ENCODE measurements around the gene CDH7.

CDH7 gene

DNA sequence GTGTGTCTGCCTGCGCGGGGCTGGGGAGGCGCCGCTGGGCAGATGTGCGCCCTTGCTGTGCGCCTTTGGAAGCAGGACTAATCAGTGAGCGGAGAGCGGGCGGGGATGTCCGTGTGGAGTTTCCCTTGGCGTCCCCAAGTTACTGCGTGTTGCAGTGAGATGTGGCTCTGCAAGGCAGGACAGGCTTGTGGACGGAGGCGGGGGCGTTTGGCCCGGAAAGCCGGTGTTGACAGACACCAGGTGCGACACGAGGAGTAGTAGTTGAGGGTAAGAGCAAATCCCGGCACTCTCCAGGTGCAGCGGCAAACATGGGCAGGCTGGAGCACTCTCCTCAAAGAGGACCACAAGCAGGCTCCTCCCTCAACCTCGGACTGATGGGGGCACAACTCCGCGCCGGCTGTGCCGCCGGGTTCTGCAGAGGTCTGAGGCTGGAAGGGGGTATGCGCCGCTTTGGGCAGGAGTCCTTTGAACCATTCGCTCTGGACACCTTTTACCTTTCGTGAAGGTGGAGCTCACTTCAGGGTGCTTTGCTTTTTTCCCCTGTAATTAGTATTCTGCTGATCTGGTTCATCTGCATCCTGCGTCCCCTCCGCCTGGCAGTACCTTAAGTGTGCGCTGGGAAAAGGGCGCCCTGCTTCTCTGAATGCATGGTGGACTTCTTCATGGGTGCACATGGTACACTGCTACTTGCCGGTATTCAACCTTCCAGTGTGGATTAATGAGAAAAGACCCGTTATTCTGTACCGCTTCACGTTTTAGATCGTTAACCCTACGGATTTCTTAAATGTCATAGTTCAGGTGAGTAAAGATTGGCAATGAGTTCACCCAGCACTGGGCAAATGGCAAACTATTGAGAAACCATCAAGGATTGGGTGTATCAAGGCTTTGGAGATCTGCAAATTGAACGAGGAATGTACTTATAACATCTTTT lies 608 bp downstream of the CDH7 start:
- no peaks in the 10 kb centered on the region for H3K9me3 ChIP-seq (replicated peaks in 1 of 2; ENCODE audit: control insufficient read depth in 2 of 2, insufficient read depth in 1 of 2, low read depth in 1 of 2, low read length in 2 of 2)
- H3K36me3 ChIP-seq (replicated peaks in 1 of 2; ENCODE audit: control insufficient read depth in 2 of 2, insufficient read depth in 2 of 2, low read length in 2 of 2) = no peaks in the 10 kb centered on the region
- peak overlapping the region; percentile 49 for H3K23ac ChIP-seq (ENCODE audit: low read depth, low read length, poor library complexity)
- H4K91ac ChIP-seq (ENCODE audit: low read depth, low read length, poor library complexity) = no peak overlapping the region
- H2AFZ ChIP-seq (ENCODE audit: low read length) = peak overlapping the region; percentile 98
- peak overlapping the region; percentile 49 for H3K14ac ChIP-seq (ENCODE audit: low read length)
- no CpG with 5 or more reads among the region's 42 CpGs for WGBS, 2 donors (ENCODE audit: extremely low coverage in 2 of 2, insufficient read length in 2 of 2, insufficient replicate concordance in 1 of 2)
- H3K79me1 ChIP-seq (ENCODE audit: low read depth, low read length) = peaks cover 2% of the 10 kb centered on the region
- peak overlapping the region; percentile 97 for H3K18ac ChIP-seq (ENCODE audit: low read length)
- peak overlapping the region; percentile 89 for H3K9ac ChIP-seq (ENCODE audit: low read depth, low read length, poor library complexity)
- DNase-seq (ENCODE audit: low spot score) = peak; percentile 42
- H3K4me1 ChIP-seq (ENCODE audit: control insufficient read depth in 2 of 2, insufficient read depth in 1 of 2, low read depth in 1 of 2, low read length in 2 of 2) = peaks cover 9 to 21% of the 10 kb centered on the region in 2 donors
- H2BK12ac ChIP-seq (ENCODE audit: low read length) = no peak overlapping the region
- peak overlapping the region; percentile 98 for H3K4me2 ChIP-seq (ENCODE audit: insufficient read depth, low read length, poor library complexity, severe bottlenecking)
- H3K27ac ChIP-seq (replicated peaks; ENCODE audit: low read length) = no peak overlapping the region
- H3K4me3 ChIP-seq (ENCODE audit: low read length in 2 of 2) = peak overlapping the region; percentile 71 to 92
- no peak overlapping the region for H4K8ac ChIP-seq (ENCODE audit: low read depth, low read length)
- H2BK120ac ChIP-seq (ENCODE audit: low read depth, low read length) = no peak overlapping the region
- peaks cover 0 to 10% (median 0%) of the 10 kb centered on the region in 3 experiments for H3K27me3 ChIP-seq (ENCODE audit: control insufficient read depth in 3 of 3, insufficient read depth in 3 of 3, low read depth in 1 of 3, low read length in 3 of 3)
- H2AK5ac ChIP-seq (ENCODE audit: low read depth, low read length) = no peak overlapping the region
- peak overlapping the region; percentile 4 for H2BK15ac ChIP-seq (ENCODE audit: low read length)
- H2BK5ac ChIP-seq (ENCODE audit: low read length) = no peak overlapping the region
- no peak overlapping the region for H3K4ac ChIP-seq (ENCODE audit: low read length)

DNA sequence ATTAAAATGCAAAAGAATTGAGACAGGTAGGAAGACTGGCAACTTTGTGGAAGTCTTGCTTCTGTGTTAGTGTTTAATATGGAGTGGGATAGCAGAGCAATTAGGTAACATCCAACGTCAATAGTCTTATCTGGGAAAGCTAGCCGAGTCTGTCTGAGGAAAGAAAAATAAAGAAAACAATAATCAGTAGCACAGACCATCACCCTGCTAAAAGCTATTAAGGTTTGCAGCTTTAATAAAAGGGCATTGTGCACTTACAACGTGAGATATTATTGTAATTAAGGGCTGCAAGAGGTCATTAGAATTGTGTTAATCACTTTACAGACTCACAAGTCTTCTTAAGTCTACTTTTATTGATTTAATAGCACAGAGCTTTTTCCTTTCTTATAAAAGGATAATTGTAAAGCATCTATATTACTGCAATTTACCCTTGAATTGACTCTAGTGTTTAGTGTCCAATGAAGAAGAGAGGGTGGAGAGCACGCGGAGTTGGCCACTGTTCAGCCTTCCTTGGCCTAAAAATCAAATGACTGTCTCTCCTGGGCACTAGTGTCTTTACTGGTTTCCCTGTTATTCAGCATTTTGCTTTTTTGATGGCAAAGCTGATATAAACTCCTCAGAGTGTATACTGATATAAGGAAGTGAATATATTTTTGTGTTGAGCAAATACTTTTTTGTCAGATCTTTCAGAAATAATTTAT lies 2.0 kb downstream of the CDH7 start:
- no peak overlapping the region for H2BK120ac ChIP-seq (ENCODE audit: low read depth, low read length)
- H3K9ac ChIP-seq (ENCODE audit: low read depth, low read length, poor library complexity) = no peak overlapping the region
- H3K79me1 ChIP-seq (ENCODE audit: low read depth, low read length) = peaks cover 2% of the 10 kb centered on the region
- H3K27ac ChIP-seq (replicated peaks; ENCODE audit: low read length) = no peak overlapping the region
- H3K23ac ChIP-seq (ENCODE audit: low read depth, low read length, poor library complexity) = no peak overlapping the region
- no peak overlapping the region for H4K8ac ChIP-seq (ENCODE audit: low read depth, low read length)
- H4K91ac ChIP-seq (ENCODE audit: low read depth, low read length, poor library complexity) = no peak overlapping the region
- no peak overlapping the region for H2AK5ac ChIP-seq (ENCODE audit: low read depth, low read length)
- peaks cover 9 to 21% of the 10 kb centered on the region in 2 donors for H3K4me1 ChIP-seq (ENCODE audit: control insufficient read depth in 2 of 2, insufficient read depth in 1 of 2, low read depth in 1 of 2, low read length in 2 of 2)
- H3K9me3 ChIP-seq (replicated peaks in 1 of 2; ENCODE audit: control insufficient read depth in 2 of 2, insufficient read depth in 1 of 2, low read depth in 1 of 2, low read length in 2 of 2) = no peaks in the 10 kb centered on the region
- H3K4me2 ChIP-seq (ENCODE audit: insufficient read depth, low read length, poor library complexity, severe bottlenecking) = no peak overlapping the region
- no peak overlapping the region for H3K4me3 ChIP-seq (ENCODE audit: low read length in 2 of 2)
- no peaks in the 10 kb centered on the region for H3K36me3 ChIP-seq (replicated peaks in 1 of 2; ENCODE audit: control insufficient read depth in 2 of 2, insufficient read depth in 2 of 2, low read length in 2 of 2)
- H2BK5ac ChIP-seq (ENCODE audit: low read length) = no peak overlapping the region
- H3K14ac ChIP-seq (ENCODE audit: low read length) = no peak overlapping the region
- no peak overlapping the region for H2BK15ac ChIP-seq (ENCODE audit: low read length)
- no CpG with 5 or more reads among the region's 5 CpGs for WGBS, 2 donors (ENCODE audit: extremely low coverage in 2 of 2, insufficient read length in 2 of 2, insufficient replicate concordance in 1 of 2)
- no peak overlapping the region for H3K4ac ChIP-seq (ENCODE audit: low read length)
- H3K27me3 ChIP-seq (ENCODE audit: control insufficient read depth in 3 of 3, insufficient read depth in 3 of 3, low read depth in 1 of 3, low read length in 3 of 3) = peaks cover 0 to 10% (median 0%) of the 10 kb centered on the region in 3 experiments
- DNase-seq (ENCODE audit: low spot score) = no peak
- no peak overlapping the region for H2BK12ac ChIP-seq (ENCODE audit: low read length)
- no peak overlapping the region for H2AFZ ChIP-seq (ENCODE audit: low read length)
- no peak overlapping the region for H3K18ac ChIP-seq (ENCODE audit: low read length)

DNA sequence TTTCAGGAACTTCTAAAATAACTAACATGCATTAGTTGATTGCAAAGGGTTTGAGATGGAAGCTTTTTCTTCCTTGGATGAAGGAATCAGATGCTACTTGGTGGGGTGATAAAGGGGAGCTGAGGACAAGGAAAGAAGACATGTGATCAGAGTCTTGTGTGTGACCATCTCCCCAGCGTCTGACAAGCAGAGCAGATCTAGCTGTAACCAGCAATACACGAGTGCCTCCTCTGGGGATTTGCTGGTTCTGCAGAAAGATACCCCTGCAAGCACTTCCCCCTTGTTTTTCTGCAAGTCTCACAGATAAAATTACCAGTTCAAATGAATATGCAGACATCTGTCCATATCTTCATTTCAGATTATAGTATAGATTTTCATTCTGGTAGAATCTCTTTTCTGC lies 2.7 kb downstream of the CDH7 start:
- no peak overlapping the region for H2BK120ac ChIP-seq (ENCODE audit: low read depth, low read length)
- H3K27me3 ChIP-seq (ENCODE audit: control insufficient read depth in 3 of 3, insufficient read depth in 3 of 3, low read depth in 1 of 3, low read length in 3 of 3) = peaks cover 0 to 10% (median 0%) of the 10 kb centered on the region in 3 experiments
- no peak overlapping the region for H2BK15ac ChIP-seq (ENCODE audit: low read length)
- no peak overlapping the region for H4K91ac ChIP-seq (ENCODE audit: low read depth, low read length, poor library complexity)
- no CpG with 5 or more reads among the region's 2 CpGs for WGBS, 2 donors (ENCODE audit: extremely low coverage in 2 of 2, insufficient read length in 2 of 2, insufficient replicate concordance in 1 of 2)
- H2AK5ac ChIP-seq (ENCODE audit: low read depth, low read length) = no peak overlapping the region
- no peak overlapping the region for H3K27ac ChIP-seq (replicated peaks; ENCODE audit: low read length)
- H3K14ac ChIP-seq (ENCODE audit: low read length) = no peak overlapping the region
- H4K8ac ChIP-seq (ENCODE audit: low read depth, low read length) = no peak overlapping the region
- no peak overlapping the region for H3K4ac ChIP-seq (ENCODE audit: low read length)
- H3K23ac ChIP-seq (ENCODE audit: low read depth, low read length, poor library complexity) = no peak overlapping the region
- H3K18ac ChIP-seq (ENCODE audit: low read length) = no peak overlapping the region
- no peaks in the 10 kb centered on the region for H3K36me3 ChIP-seq (replicated peaks in 1 of 2; ENCODE audit: control insufficient read depth in 2 of 2, insufficient read depth in 2 of 2, low read length in 2 of 2)
- no peak overlapping the region for H3K9ac ChIP-seq (ENCODE audit: low read depth, low read length, poor library complexity)
- H2AFZ ChIP-seq (ENCODE audit: low read length) = peak overlapping the region; percentile 57
- peaks cover 9 to 21% of the 10 kb centered on the region in 2 donors for H3K4me1 ChIP-seq (ENCODE audit: control insufficient read depth in 2 of 2, insufficient read depth in 1 of 2, low read depth in 1 of 2, low read length in 2 of 2)
- peaks cover 2% of the 10 kb centered on the region for H3K79me1 ChIP-seq (ENCODE audit: low read depth, low read length)
- H2BK5ac ChIP-seq (ENCODE audit: low read length) = no peak overlapping the region
- H2BK12ac ChIP-seq (ENCODE audit: low read length) = no peak overlapping the region
- no peak overlapping the region for H3K4me3 ChIP-seq (ENCODE audit: low read length in 2 of 2)
- no peak overlapping the region for H3K4me2 ChIP-seq (ENCODE audit: insufficient read depth, low read length, poor library complexity, severe bottlenecking)
- DNase-seq (ENCODE audit: low spot score) = peak; percentile 43
- H3K9me3 ChIP-seq (replicated peaks in 1 of 2; ENCODE audit: control insufficient read depth in 2 of 2, insufficient read depth in 1 of 2, low read depth in 1 of 2, low read length in 2 of 2) = no peaks in the 10 kb centered on the region

DNA sequence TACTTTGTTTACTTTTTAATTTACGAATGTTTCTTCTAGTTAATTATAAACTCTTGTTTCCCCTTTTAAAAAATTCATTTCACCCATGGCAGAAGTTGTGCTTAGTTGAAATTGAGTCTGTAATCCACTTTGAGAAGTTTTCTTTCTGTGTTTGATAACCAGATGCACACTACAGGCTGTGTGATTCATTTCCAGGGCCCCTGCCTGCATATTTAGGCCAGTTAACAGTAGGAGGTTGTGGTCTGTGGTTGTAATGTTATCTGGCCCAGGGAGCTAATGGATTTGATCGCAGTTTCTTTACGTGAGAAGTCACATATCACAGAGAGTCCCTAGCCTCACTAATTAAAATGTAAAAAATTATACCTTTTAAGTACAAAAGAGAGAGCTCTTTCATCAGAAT lies 3.3 kb downstream of the CDH7 start:
- H2BK5ac ChIP-seq (ENCODE audit: low read length) = no peak overlapping the region
- no CpG with 5 or more reads among the region's 3 CpGs for WGBS, 2 donors (ENCODE audit: extremely low coverage in 2 of 2, insufficient read length in 2 of 2, insufficient replicate concordance in 1 of 2)
- no peak overlapping the region for H2BK12ac ChIP-seq (ENCODE audit: low read length)
- H3K4ac ChIP-seq (ENCODE audit: low read length) = no peak overlapping the region
- no peak overlapping the region for H2BK120ac ChIP-seq (ENCODE audit: low read depth, low read length)
- peaks cover 9 to 21% of the 10 kb centered on the region in 2 donors for H3K4me1 ChIP-seq (ENCODE audit: control insufficient read depth in 2 of 2, insufficient read depth in 1 of 2, low read depth in 1 of 2, low read length in 2 of 2)
- no peak overlapping the region for H3K14ac ChIP-seq (ENCODE audit: low read length)
- no peaks in the 10 kb centered on the region for H3K9me3 ChIP-seq (replicated peaks in 1 of 2; ENCODE audit: control insufficient read depth in 2 of 2, insufficient read depth in 1 of 2, low read depth in 1 of 2, low read length in 2 of 2)
- H4K91ac ChIP-seq (ENCODE audit: low read depth, low read length, poor library complexity) = no peak overlapping the region
- H4K8ac ChIP-seq (ENCODE audit: low read depth, low read length) = no peak overlapping the region
- H3K18ac ChIP-seq (ENCODE audit: low read length) = no peak overlapping the region
- H2BK15ac ChIP-seq (ENCODE audit: low read length) = no peak overlapping the region
- H3K27ac ChIP-seq (replicated peaks; ENCODE audit: low read length) = no peak overlapping the region
- DNase-seq (ENCODE audit: low spot score) = no peak
- H3K4me2 ChIP-seq (ENCODE audit: insufficient read depth, low read length, poor library complexity, severe bottlenecking) = no peak overlapping the region
- H3K9ac ChIP-seq (ENCODE audit: low read depth, low read length, poor library complexity) = no peak overlapping the region
- H2AK5ac ChIP-seq (ENCODE audit: low read depth, low read length) = no peak overlapping the region
- no peak overlapping the region for H3K4me3 ChIP-seq (ENCODE audit: low read length in 2 of 2)
- no peak overlapping the region for H3K23ac ChIP-seq (ENCODE audit: low read depth, low read length, poor library complexity)
- peak overlapping the region; percentile 25 for H2AFZ ChIP-seq (ENCODE audit: low read length)
- H3K27me3 ChIP-seq (ENCODE audit: control insufficient read depth in 3 of 3, insufficient read depth in 3 of 3, low read depth in 1 of 3, low read length in 3 of 3) = peaks cover 0 to 10% (median 0%) of the 10 kb centered on the region in 3 experiments
- H3K36me3 ChIP-seq (replicated peaks in 1 of 2; ENCODE audit: control insufficient read depth in 2 of 2, insufficient read depth in 2 of 2, low read length in 2 of 2) = no peaks in the 10 kb centered on the region
- peaks cover 2% of the 10 kb centered on the region for H3K79me1 ChIP-seq (ENCODE audit: low read depth, low read length)

Data from neuronal stem cell (in vitro differentiated cells).